SK-N-SH treated with all-trans-retinoic acid at 6 μM for 48 hours (cell line): ENCODE data around the gene ARL8A.

Experiments
- ATAC-seq: fragments of 200-7000 bp; cut with Tn5 transposase; 3 replicates; pipeline ENCODE4 v1.9.1; 2020; ENCODE audit warnings: mild to moderate bottlenecking, moderate library complexity
- ARNTL ChIP-seq: fragments of 450-650 bp; formaldehyde crosslinking; IDR thresholded peaks from 2 replicates; pipeline ENCODE4 v1.5.0; 2020; ENCODE audit warnings: low read depth, mild to moderate bottlenecking, moderate library complexity, borderline replicate concordance
- BACH2 ChIP-seq: fragments of 250-450 bp; sonication (Bioruptor Pico); IDR thresholded peaks from 2 replicates; pipeline ENCODE4 v1.9.0; 2021; ENCODE audit warnings: mild to moderate bottlenecking, borderline replicate concordance
- CSDC2 ChIP-seq: fragments of 250-450 bp; sonication (Bioruptor Pico); IDR thresholded peaks from 2 replicates; pipeline ENCODE4 v1.5.0; 2020; ENCODE audit warnings: mild to moderate bottlenecking, moderate library complexity
- GLIS3 ChIP-seq: fragments of 250-450 bp; sonication (Bioruptor Pico); IDR thresholded peaks from 2 replicates; pipeline ENCODE4 v1.5.0; 2020; ENCODE audit warnings: mild to moderate bottlenecking, moderate library complexity
- ISL1 ChIP-seq: fragments of 250-450 bp; sonication (Bioruptor Pico); IDR thresholded peaks from 2 replicates; pipeline ENCODE4 v2.1.2; 2022; ENCODE audit warnings: mild to moderate bottlenecking, moderate library complexity
- OSR1 ChIP-seq: fragments of 250-450 bp; sonication (Bioruptor Pico); IDR thresholded peaks from 2 replicates; pipeline ENCODE4 v1.8.0; 2022; ENCODE audit warnings: moderate library complexity, mild to moderate bottlenecking, inconsistent platforms
- PPARA ChIP-seq: fragments of 250-450 bp; sonication (Bioruptor Pico); IDR thresholded peaks from 2 replicates; pipeline ENCODE4 v1.5.0; 2020; ENCODE audit warnings: mild to moderate bottlenecking, borderline replicate concordance
- RARB ChIP-seq: fragments of 250-450 bp; sonication (Bioruptor Pico); IDR thresholded peaks from 2 replicates; pipeline ENCODE4 v1.8.0; 2021; ENCODE audit warnings: mild to moderate bottlenecking, moderate library complexity
- SNAI2 ChIP-seq: fragments of 250-450 bp; sonication (Bioruptor Pico); IDR thresholded peaks from 2 replicates; pipeline ENCODE4 v1.5.0; 2020; ENCODE audit warnings: mild to moderate bottlenecking, moderate library complexity
- TCF4 ChIP-seq: fragments of 250-450 bp; sonication (Bioruptor Pico); IDR thresholded peaks from 2 replicates; pipeline ENCODE4 v1.8.0; 2021; ENCODE audit warnings: mild to moderate bottlenecking, moderate library complexity, borderline replicate concordance
- TOX ChIP-seq: fragments of 250-450 bp; sonication (Bioruptor Pico); IDR thresholded peaks from 2 replicates; pipeline ENCODE4 v1.8.0; 2021; ENCODE audit warnings: mild to moderate bottlenecking, moderate library complexity, borderline replicate concordance
- ZC3H10 ChIP-seq: fragments of 250-450 bp; sonication (Bioruptor Pico); IDR thresholded peaks from 2 replicates; pipeline ENCODE4 v1.5.1; 2021; ENCODE audit warnings: mild to moderate bottlenecking, moderate library complexity
- ZFP3 ChIP-seq: fragments of 250-450 bp; sonication (Bioruptor Pico); IDR thresholded peaks from 2 replicates; pipeline ENCODE4 v1.5.0; 2020; ENCODE audit warnings: mild to moderate bottlenecking, moderate library complexity
- ZNF565 ChIP-seq: fragments of 450-650 bp; formaldehyde crosslinking; conservative IDR thresholded peaks from 2 replicates; pipeline ENCODE4 v1.5.0; 2020; ENCODE audit warnings: low read depth, mild to moderate bottlenecking, moderate library complexity
- ZNF70 ChIP-seq: fragments of 450-650 bp; formaldehyde crosslinking; IDR thresholded peaks from 2 replicates; pipeline ENCODE4 v1.5.0; 2020; ENCODE audit warnings: mild to moderate bottlenecking, moderate library complexity
- TF ChIP-seq, protein P1 (sequence below): fragments of 250-450 bp; sonication (Bioruptor Pico); IDR thresholded peaks from 2 replicates; pipeline ENCODE4 v1.5.0; 2020; ENCODE audit warnings: mild to moderate bottlenecking, moderate library complexity
- TF ChIP-seq, protein P2 (sequence below): fragments of 250-450 bp; sonication (Bioruptor Pico); IDR thresholded peaks from 2 replicates; pipeline ENCODE4 v1.8.0; 2020; ENCODE audit warnings: mild to moderate bottlenecking, moderate library complexity, borderline replicate concordance
- TF ChIP-seq, protein P3 (sequence below): fragments of 250-450 bp; sonication (Bioruptor Pico); IDR thresholded peaks from 2 replicates; pipeline ENCODE4 v1.8.0; 2021; ENCODE audit warnings: low read depth, mild to moderate bottlenecking, moderate library complexity, borderline replicate concordance
- TF ChIP-seq, protein P4 (sequence below): fragments of 250-450 bp; sonication (Bioruptor Pico); IDR thresholded peaks from 2 replicates; pipeline ENCODE4 v1.5.1; 2021; ENCODE audit warnings: mild to moderate bottlenecking, moderate library complexity

The ARL8A gene

DNA sequence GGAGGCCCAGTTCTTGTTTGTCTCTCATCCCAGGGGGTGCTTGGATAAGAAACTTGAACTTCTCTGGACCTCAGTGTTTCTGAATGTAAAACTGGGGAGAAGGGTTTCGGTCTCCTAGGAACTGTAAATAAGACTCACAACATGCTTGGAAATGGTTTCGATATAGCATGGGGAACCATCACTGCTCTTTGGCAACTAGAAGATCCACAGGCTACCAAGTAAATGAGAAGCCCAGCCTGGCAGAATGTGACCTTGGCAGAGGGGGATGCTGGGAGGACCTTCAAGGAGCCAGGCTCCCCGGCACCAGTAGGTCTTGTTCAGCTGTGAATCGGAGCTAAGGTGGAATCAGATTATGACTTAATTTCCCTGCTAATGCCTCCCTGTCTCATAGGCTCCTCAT, 3.7 kb downstream of the ARL8A start:
- no peak for ATAC-seq

DNA sequence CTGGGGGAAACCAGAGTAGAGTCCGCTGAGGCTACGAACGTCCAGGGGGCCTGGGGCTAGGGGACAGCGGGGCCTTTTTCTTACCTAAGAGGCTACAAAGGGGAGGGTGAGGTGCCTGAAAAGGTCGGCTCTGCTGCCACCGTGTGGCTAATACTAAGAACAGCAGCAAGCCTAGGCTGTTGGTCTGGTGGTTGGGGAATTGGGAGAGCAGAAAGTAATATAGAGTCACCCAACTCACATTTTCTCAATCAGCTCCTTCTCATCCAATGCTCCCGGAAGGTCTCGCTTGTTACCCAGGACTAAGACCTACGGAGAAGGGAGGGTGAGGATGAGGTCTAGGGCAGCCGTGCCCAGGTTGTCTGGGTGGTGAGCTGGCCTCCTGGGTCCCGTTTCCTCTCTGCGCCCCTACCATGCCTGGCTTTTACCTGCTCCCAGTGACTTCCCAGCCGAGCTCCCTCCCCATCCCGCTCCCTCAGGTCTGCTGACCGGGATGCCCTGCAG, 9.3 kb downstream of the ARL8A start:
- ATAC-seq, result peak; percentile 94
- TF ChIP-seq PPARA (CRISPR knock-in tag) (no peak), GLIS3 (CRISPR knock-in tag) (no peak), ZNF70 (CRISPR knock-in tag) (no peak), BACH2 (CRISPR knock-in tag) (no peak), ISL1 (no peak), OSR1 (CRISPR knock-in tag) (no peak), ZC3H10 (CRISPR knock-in tag) (no peak), TCF4 (no peak)
- TF ChIP-seq, protein P1, sequence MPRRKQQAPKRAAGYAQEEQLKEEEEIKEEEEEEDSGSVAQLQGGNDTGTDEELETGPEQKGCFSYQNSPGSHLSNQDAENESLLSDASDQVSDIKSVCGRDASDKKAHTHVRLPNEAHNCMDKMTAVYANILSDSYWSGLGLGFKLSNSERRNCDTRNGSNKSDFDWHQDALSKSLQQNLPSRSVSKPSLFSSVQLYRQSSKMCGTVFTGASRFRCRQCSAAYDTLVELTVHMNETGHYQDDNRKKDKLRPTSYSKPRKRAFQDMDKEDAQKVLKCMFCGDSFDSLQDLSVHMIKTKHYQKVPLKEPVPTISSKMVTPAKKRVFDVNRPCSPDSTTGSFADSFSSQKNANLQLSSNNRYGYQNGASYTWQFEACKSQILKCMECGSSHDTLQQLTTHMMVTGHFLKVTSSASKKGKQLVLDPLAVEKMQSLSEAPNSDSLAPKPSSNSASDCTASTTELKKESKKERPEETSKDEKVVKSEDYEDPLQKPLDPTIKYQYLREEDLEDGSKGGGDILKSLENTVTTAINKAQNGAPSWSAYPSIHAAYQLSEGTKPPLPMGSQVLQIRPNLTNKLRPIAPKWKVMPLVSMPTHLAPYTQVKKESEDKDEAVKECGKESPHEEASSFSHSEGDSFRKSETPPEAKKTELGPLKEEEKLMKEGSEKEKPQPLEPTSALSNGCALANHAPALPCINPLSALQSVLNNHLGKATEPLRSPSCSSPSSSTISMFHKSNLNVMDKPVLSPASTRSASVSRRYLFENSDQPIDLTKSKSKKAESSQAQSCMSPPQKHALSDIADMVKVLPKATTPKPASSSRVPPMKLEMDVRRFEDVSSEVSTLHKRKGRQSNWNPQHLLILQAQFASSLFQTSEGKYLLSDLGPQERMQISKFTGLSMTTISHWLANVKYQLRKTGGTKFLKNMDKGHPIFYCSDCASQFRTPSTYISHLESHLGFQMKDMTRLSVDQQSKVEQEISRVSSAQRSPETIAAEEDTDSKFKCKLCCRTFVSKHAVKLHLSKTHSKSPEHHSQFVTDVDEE (CRISPR knock-in tag), result no peak
- TF ChIP-seq, protein P2, sequence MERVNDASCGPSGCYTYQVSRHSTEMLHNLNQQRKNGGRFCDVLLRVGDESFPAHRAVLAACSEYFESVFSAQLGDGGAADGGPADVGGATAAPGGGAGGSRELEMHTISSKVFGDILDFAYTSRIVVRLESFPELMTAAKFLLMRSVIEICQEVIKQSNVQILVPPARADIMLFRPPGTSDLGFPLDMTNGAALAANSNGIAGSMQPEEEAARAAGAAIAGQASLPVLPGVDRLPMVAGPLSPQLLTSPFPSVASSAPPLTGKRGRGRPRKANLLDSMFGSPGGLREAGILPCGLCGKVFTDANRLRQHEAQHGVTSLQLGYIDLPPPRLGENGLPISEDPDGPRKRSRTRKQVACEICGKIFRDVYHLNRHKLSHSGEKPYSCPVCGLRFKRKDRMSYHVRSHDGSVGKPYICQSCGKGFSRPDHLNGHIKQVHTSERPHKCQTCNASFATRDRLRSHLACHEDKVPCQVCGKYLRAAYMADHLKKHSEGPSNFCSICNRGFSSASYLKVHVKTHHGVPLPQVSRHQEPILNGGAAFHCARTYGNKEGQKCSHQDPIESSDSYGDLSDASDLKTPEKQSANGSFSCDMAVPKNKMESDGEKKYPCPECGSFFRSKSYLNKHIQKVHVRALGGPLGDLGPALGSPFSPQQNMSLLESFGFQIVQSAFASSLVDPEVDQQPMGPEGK, result no peak
- TF ChIP-seq, protein P3, sequence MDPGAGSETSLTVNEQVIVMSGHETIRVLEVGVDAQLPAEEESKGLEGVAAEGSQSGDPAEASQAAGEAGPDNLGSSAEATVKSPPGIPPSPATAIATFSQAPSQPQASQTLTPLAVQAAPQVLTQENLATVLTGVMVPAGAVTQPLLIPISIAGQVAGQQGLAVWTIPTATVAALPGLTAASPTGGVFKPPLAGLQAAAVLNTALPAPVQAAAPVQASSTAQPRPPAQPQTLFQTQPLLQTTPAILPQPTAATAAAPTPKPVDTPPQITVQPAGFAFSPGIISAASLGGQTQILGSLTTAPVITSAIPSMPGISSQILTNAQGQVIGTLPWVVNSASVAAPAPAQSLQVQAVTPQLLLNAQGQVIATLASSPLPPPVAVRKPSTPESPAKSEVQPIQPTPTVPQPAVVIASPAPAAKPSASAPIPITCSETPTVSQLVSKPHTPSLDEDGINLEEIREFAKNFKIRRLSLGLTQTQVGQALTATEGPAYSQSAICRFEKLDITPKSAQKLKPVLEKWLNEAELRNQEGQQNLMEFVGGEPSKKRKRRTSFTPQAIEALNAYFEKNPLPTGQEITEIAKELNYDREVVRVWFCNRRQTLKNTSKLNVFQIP (CRISPR knock-in tag), result no peak

More for the DNA sequence above, 3.7 kb downstream of the ARL8A start:
- TF ChIP-seq, protein P2, result no peak
- no peak for TF ChIP-seq RARB (CRISPR knock-in tag)
- TF ChIP-seq, all 23 proteins: peak for 0

DNA sequence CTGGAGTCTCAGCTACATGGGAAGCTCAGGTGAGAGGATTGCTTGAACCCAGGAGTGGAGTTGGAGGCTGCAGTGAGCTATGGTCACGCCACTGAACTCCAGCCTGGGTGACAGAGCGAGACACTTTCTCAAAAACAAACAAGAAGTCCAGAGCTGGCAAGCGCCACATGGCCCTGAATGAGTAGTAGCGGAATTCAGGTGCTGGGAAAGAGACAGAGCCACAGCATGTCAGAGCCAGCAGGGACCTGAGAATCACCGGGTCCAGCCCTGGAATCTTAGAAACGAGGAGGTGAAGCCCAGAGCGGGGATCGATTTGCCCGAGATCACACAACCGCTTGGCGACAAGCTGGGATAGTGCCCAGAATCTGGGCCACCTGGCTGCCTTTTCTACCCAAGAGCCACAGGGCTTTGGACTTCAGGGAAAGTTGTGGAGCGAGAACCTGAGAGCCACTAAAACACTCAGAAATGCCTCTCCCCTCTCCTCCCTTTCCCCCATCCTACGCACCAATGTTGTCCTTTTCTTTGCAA, 9.8 kb downstream of the ARL8A start:
- peak; percentile 6; the same call in 2 of the 3 replicates for ATAC-seq
- TF ChIP-seq ZFP3 (CRISPR knock-in tag) (no peak), GLIS3 (CRISPR knock-in tag) (no peak), ARNTL (CRISPR knock-in tag) (no peak), ZNF565 (no peak)
- TF ChIP-seq, all 23 proteins: peak for 0

DNA sequence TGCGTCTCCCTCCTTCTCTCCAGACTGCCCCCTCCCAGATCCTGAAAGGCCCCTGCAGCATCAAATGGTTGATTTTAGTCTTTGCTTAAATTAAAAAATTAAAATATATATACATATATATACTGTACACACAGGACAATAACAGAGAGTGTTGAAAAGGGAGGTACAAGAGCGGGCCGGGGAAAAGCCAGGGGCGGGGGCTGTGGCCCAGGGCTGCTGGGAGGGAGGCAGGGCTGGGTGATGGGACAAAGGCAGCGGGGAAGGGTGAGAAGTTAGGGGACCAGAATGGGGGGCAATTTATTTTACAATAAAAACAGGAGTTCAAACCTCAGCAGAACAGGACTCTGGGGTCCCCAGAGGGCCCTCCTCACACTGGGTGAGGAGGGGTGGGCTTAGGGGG, 10.5 kb downstream of the ARL8A start:
- no peak for ATAC-seq
- TF ChIP-seq, protein P3 (CRISPR knock-in tag), result no peak
- TF ChIP-seq ZNF565 (no peak), ARNTL (CRISPR knock-in tag) (no peak), BACH2 (CRISPR knock-in tag) (no peak), ZC3H10 (CRISPR knock-in tag) (no peak), ISL1 (no peak), GLIS3 (CRISPR knock-in tag) (no peak), PPARA (CRISPR knock-in tag) (no peak), TCF4 (no peak), SNAI2 (CRISPR knock-in tag) (no peak), RARB (CRISPR knock-in tag) (no peak), CSDC2 (CRISPR knock-in tag) (no peak), TOX (CRISPR knock-in tag) (no peak)
- TF ChIP-seq, protein P1 (CRISPR knock-in tag), result no peak
- TF ChIP-seq, protein P4, sequence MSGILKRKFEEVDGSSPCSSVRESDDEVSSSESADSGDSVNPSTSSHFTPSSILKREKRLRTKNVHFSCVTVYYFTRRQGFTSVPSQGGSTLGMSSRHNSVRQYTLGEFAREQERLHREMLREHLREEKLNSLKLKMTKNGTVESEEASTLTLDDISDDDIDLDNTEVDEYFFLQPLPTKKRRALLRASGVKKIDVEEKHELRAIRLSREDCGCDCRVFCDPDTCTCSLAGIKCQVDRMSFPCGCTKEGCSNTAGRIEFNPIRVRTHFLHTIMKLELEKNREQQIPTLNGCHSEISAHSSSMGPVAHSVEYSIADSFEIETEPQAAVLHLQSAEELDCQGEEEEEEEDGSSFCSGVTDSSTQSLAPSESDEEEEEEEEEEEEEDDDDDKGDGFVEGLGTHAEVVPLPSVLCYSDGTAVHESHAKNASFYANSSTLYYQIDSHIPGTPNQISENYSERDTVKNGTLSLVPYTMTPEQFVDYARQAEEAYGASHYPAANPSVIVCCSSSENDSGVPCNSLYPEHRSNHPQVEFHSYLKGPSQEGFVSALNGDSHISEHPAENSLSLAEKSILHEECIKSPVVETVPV (CRISPR knock-in tag), result no peak
